Measurements from ENCODE around the gene DDR2. TPM values are rescaled to one million over a fixed set of nuclear protein-coding genes. Genes with fewer than 3 reads are reported as not detected.
A peak's percentile ranks its signal among the peaks of the same experiment; 100 is the strongest.

The DDR2 gene
- total RNA-seq, 1 experiment from 2014 or later, result 0.52 TPM

DNA sequence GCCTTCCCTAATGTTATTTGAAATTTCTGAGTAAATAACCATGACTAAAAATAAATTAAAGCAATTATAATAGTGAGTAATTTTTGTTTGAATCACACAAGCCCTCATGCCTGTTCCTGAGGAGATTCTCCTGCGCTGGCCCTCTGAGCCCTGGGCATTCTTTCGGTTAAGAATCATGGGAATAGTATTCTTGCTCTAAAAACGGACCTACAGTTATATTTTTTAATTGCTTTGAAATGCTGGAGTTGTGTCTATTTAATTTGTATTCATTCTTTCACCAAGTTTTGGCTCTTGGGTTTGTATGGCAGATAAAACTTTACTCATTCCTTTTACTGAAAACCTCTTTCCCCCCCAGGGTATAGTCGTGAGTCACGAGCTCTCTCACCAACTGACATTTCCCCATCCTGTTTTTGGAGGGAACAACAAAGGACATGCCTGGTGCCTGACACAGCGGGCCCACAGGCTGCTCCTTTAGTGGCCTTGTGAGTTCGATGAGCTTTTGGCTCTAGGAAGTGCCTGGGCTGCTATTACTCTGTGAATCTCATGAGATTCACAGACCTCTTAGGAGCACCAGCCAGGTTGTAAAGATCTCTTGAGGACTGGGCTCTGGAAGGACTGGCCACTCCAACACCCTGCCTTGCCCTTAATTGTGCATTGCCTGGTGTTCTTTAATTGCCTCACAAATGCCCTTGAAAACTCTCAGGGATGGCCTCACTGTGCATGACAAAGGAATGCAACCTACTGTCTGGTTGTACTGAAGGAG is 58.6 kb downstream of the DDR2 start:
- no peak overlapping the region; a peak in 1 of 5 replicates for H3K4me3 Mint-ChIP-seq

More for the DNA sequence above, 58.6 kb downstream of the DDR2 start:
- H3T11ph ChIP-seq (ENCODE audit: low read length), result no peak overlapping the region
- no CpG with 5 or more reads among the region's 7 CpGs for WGBS (ENCODE audit: extremely low coverage, insufficient read length, low lambda C conversion rate)
- H3K27ac ChIP-seq (ENCODE audit: insufficient read length, low read depth, low read length), result no peak overlapping the region
- Mint-ChIP-seq H3K9me3 (no peaks in the 10 kb centered on the region), H3K4me1 (peaks cover 24 to 27% of the 10 kb centered on the region in 2 experiments), H3K27ac (peak overlapping the region; percentile 1 to 56 (median 13); a peak in 3 of 7 replicates), H3K27me3 (ENCODE audit: low read depth) (no peaks in the 10 kb centered on the region; the same call in 1 of the 2 replicates), H3K36me3 (ENCODE audit: insufficient read depth in 1 of 3, low read depth in 3 of 3) (no peaks in the 10 kb centered on the region)
- H4K8ac ChIP-seq (replicated peaks; ENCODE audit: insufficient read length, low read depth, low read length), result no peak overlapping the region
- TF ChIP-seq, protein P1, sequence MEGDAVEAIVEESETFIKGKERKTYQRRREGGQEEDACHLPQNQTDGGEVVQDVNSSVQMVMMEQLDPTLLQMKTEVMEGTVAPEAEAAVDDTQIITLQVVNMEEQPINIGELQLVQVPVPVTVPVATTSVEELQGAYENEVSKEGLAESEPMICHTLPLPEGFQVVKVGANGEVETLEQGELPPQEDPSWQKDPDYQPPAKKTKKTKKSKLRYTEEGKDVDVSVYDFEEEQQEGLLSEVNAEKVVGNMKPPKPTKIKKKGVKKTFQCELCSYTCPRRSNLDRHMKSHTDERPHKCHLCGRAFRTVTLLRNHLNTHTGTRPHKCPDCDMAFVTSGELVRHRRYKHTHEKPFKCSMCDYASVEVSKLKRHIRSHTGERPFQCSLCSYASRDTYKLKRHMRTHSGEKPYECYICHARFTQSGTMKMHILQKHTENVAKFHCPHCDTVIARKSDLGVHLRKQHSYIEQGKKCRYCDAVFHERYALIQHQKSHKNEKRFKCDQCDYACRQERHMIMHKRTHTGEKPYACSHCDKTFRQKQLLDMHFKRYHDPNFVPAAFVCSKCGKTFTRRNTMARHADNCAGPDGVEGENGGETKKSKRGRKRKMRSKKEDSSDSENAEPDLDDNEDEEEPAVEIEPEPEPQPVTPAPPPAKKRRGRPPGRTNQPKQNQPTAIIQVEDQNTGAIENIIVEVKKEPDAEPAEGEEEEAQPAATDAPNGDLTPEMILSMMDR (conservative IDR thresholded peaks at IDR 0.05), result no peak
- no peak overlapping the region for H2BK20ac ChIP-seq (ENCODE audit: low read depth, low read length, poor library complexity, severe bottlenecking)
- no peak overlapping the region for H3K56ac ChIP-seq (ENCODE audit: insufficient read length, low read depth, low read length)
- no peaks in the 10 kb centered on the region for H3K23me2 ChIP-seq (ENCODE audit: insufficient read length, low read depth, low read length, poor library complexity, severe bottlenecking)
- no peaks in the 10 kb centered on the region for H3K9me3 ChIP-seq (ENCODE audit: control insufficient read depth, low read depth, low read length)
- no peak overlapping the region for H4K91ac ChIP-seq (ENCODE audit: insufficient read length, low read depth, low read length)
- no peaks in the 10 kb centered on the region for H3K27me3 ChIP-seq (ENCODE audit: insufficient read depth, low read length)
- no peak overlapping the region for H3K4me2 ChIP-seq (ENCODE audit: insufficient read depth, insufficient read length, low read length)
- H2BK120ac ChIP-seq (ENCODE audit: low read depth, low read length, poor library complexity, severe bottlenecking), result no peak overlapping the region
- H2BK12ac ChIP-seq (ENCODE audit: insufficient read length, low read depth, low read length), result no peak overlapping the region
- H3K79me2 ChIP-seq (ENCODE audit: insufficient read depth, low read length), result no peaks in the 10 kb centered on the region
- no peak overlapping the region for H4K5ac ChIP-seq (ENCODE audit: insufficient read length, low read depth, low read length)
- no peaks in the 10 kb centered on the region for H4K20me1 ChIP-seq (ENCODE audit: control insufficient read depth, insufficient read depth, insufficient read length)
- H2BK15ac ChIP-seq (ENCODE audit: low read depth, low read length), result no peak overlapping the region
- H3K79me1 ChIP-seq (ENCODE audit: insufficient read depth, low read depth, low read length, poor library complexity, severe bottlenecking), result no peaks in the 10 kb centered on the region
- no peak overlapping the region for H2BK5ac ChIP-seq (ENCODE audit: insufficient read length, low read length)
- no peak overlapping the region for H3K4ac ChIP-seq (ENCODE audit: low read depth, low read length)
- no peak overlapping the region for H3K18ac ChIP-seq (ENCODE audit: insufficient read length, low read depth, low read length)
- H2AK5ac ChIP-seq (ENCODE audit: insufficient read length, low read length), result no peak overlapping the region
- H3K23ac ChIP-seq (ENCODE audit: insufficient read length, low read depth, low read length), result no peak overlapping the region
- no peak overlapping the region for H3K14ac ChIP-seq (ENCODE audit: insufficient read depth, low read length)
- DNase-seq, result peak; percentile 61
- H3K4me1 ChIP-seq (ENCODE audit: insufficient read depth, low read length), result peaks cover 4% of the 10 kb centered on the region; the same call in 1 of the 2 replicates
- no peak overlapping the region for H3K9ac ChIP-seq (ENCODE audit: extremely low read depth, insufficient read length, low read length)
- H2AFZ ChIP-seq (ENCODE audit: low read length), result no peak overlapping the region
